ENCODE measurements around the gene DGKB.

The DGKB gene

GRCh38 chr7:14398526-14398925 lies 504.0 kb downstream of the DGKB start:
- TF ChIP-seq CSDC2 (CRISPR knock-in tag; IDR thresholded peaks at IDR 0.05) (no peak), TCF4 (CRISPR knock-in tag; IDR thresholded peaks at IDR 0.05; ENCODE audit: borderline replicate concordance) (no peak), ZNF565 (CRISPR knock-in tag; conservative IDR thresholded peaks at IDR 0.05; ENCODE audit: low read depth) (no peak), PPARA (CRISPR knock-in tag; IDR thresholded peaks at IDR 0.05; ENCODE audit: borderline replicate concordance) (no peak), ZC3H10 (CRISPR knock-in tag; IDR thresholded peaks at IDR 0.05) (no peak), CSRNP3 (CRISPR knock-in tag; IDR thresholded peaks at IDR 0.05) (no peak)
- ATAC-seq = no peak

- TF ChIP-seq TSHZ2 (CRISPR knock-in tag; IDR thresholded peaks at IDR 0.05) (no peak), ZNF8 (CRISPR knock-in tag; IDR thresholded peaks at IDR 0.05) (no peak), ISL1 (CRISPR knock-in tag; IDR thresholded peaks at IDR 0.05) (no peak), CREB5 (CRISPR knock-in tag; IDR thresholded peaks at IDR 0.05; ENCODE audit: low read depth) (no peak), ZC3H10 (CRISPR knock-in tag; IDR thresholded peaks at IDR 0.05) (no peak), ZNF70 (CRISPR knock-in tag; IDR thresholded peaks at IDR 0.05) (no peak), CSDC2 (CRISPR knock-in tag; IDR thresholded peaks at IDR 0.05) (no peak), PATZ1 (CRISPR knock-in tag; IDR thresholded peaks at IDR 0.05; ENCODE audit: borderline replicate concordance) (no peak), TOX (CRISPR knock-in tag; IDR thresholded peaks at IDR 0.05; ENCODE audit: borderline replicate concordance) (no peak), TCF4 (CRISPR knock-in tag; IDR thresholded peaks at IDR 0.05; ENCODE audit: borderline replicate concordance) (no peak), ZNF565 (CRISPR knock-in tag; conservative IDR thresholded peaks at IDR 0.05; ENCODE audit: low read depth) (no peak), RARB (CRISPR knock-in tag; IDR thresholded peaks at IDR 0.05) (no peak), ESRRG (CRISPR knock-in tag; IDR thresholded peaks at IDR 0.05) (no peak), SNAI2 (CRISPR knock-in tag; IDR thresholded peaks at IDR 0.05) (no peak), ARNTL (CRISPR knock-in tag; IDR thresholded peaks at IDR 0.05; ENCODE audit: borderline replicate concordance, low read depth) (no peak), OSR1 (CRISPR knock-in tag; IDR thresholded peaks at IDR 0.05) (no peak), POU6F1 (CRISPR knock-in tag; IDR thresholded peaks at IDR 0.05; ENCODE audit: borderline replicate concordance, low read depth) (no peak), BACH2 (CRISPR knock-in tag; IDR thresholded peaks at IDR 0.05; ENCODE audit: borderline replicate concordance) (no peak)
- ATAC-seq = no peak
Observed at GRCh38 chr7:14395860-14396259, 506.7 kb downstream of the DGKB start.

GRCh38 chr7:14394786-14395185 lies 507.8 kb downstream of the DGKB start:
- no peak for ATAC-seq
- TF ChIP-seq ARNTL (CRISPR knock-in tag; IDR thresholded peaks at IDR 0.05; ENCODE audit: borderline replicate concordance, low read depth) = no peak
- TF ChIP-seq SNAI2 (CRISPR knock-in tag; IDR thresholded peaks at IDR 0.05) = no peak
- TF ChIP-seq BACH2 (CRISPR knock-in tag; IDR thresholded peaks at IDR 0.05; ENCODE audit: borderline replicate concordance) = no peak
- TF ChIP-seq RARB (CRISPR knock-in tag; IDR thresholded peaks at IDR 0.05) = no peak
- no peak for TF ChIP-seq ZFP30 (CRISPR knock-in tag; IDR thresholded peaks at IDR 0.05)
- TF ChIP-seq ZFP3 (CRISPR knock-in tag; IDR thresholded peaks at IDR 0.05) = no peak

All from SK-N-SH treated with all-trans-retinoic acid at 6 μM for 48 hours (cell line).